Measurements from ENCODE around the gene TBL1X.

The TBL1X gene

GRCh38 chrX:9677098-9677739 is 212.4 kb downstream of the TBL1X start:
- no peak for FAIRE-seq

- FAIRE-seq = no peak
These were observed 213.5 kb downstream of the TBL1X start for GRCh38 chrX:9678215-9678965.

- no peak for FAIRE-seq
These were observed 216.2 kb downstream of the TBL1X start for GRCh38 chrX:9681011-9681410.

GRCh38 chrX:9681422-9681821 is 216.6 kb downstream of the TBL1X start:
- no peak for FAIRE-seq

- FAIRE-seq = no peak
These were observed 217.6 kb downstream of the TBL1X start for GRCh38 chrX:9682456-9682855.

- no peak for FAIRE-seq
These were observed 218.0 kb downstream of the TBL1X start for GRCh38 chrX:9682861-9683260.

GRCh38 chrX:9683350-9683749 is 218.5 kb downstream of the TBL1X start:
- FAIRE-seq = no peak

GRCh38 chrX:9687899-9688298 is 223.0 kb downstream of the TBL1X start:
- FAIRE-seq = no peak

GRCh38 chrX:9688833-9689232 is 224.0 kb downstream of the TBL1X start:
- no peak for FAIRE-seq

GRCh38 chrX:9690046-9690445 is 225.2 kb downstream of the TBL1X start:
- FAIRE-seq = no peak

- no peak for FAIRE-seq
These were observed 228.6 kb downstream of the TBL1X start for GRCh38 chrX:9693307-9694001.

- FAIRE-seq = no peak
These were observed 233.7 kb downstream of the TBL1X start for GRCh38 chrX:9698576-9698975.

GRCh38 chrX:9700555-9700954 is 235.7 kb downstream of the TBL1X start:
- no peak for FAIRE-seq

GRCh38 chrX:9701790-9702189 is 236.9 kb downstream of the TBL1X start:
- FAIRE-seq = no peak

GRCh38 chrX:9703406-9703805 is 238.5 kb downstream of the TBL1X start:
- no peak for FAIRE-seq

GRCh38 chrX:9704876-9705465 is 240.1 kb downstream of the TBL1X start:
- no peak for FAIRE-seq

- FAIRE-seq = no peak
These were observed 241.6 kb downstream of the TBL1X start for GRCh38 chrX:9706421-9706820.

GRCh38 chrX:9707306-9708033 is 242.6 kb downstream of the TBL1X start:
- no peak for FAIRE-seq

- FAIRE-seq = no peak
These were observed 243.2 kb downstream of the TBL1X start for GRCh38 chrX:9708086-9708485.

- peak; percentile 21 for FAIRE-seq
These were observed 244.2 kb downstream of the TBL1X start for GRCh38 chrX:9708923-9709553.

GRCh38 chrX:9710332-9710731 is 245.5 kb downstream of the TBL1X start:
- no peak for FAIRE-seq

- no peak for FAIRE-seq
These were observed 252.5 kb downstream of the TBL1X start for GRCh38 chrX:9717376-9717775.
